GM18907 (cell line): ENCODE results near the gene POU6F2.

ENCODE experiments used
- ATAC-seq: cut with Tn5 transposase; IDR thresholded peaks from one replicate; pipeline ENCODE4 v1.9.1; 2021; ENCODE audit warnings: mild to moderate bottlenecking, moderate library complexity; ENCODE audit not compliant: unreplicated experiment

POU6F2 gene

GRCh38 chr7:39238234-39238869, 260.6 kb downstream of the POU6F2 start:
- no peak for ATAC-seq

DNA sequence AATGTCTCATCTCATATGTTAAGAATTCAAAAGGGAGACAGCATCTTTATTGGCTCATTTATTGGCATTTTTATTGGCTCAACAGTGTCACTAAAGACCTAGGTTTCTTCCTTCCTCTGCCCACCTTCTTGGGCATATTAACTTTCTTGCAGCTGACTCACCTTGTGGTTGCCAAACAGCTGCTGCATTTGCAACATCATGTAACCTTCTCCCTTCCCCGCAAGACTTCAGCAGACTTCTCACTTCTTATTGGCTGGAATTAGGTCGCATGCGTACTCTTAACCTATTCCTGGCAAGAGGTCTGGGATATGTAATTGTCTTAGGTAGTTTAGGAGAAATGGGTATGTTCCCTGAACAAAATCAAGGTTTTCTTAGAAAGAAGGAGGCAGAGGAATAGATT, 263.2 kb downstream of the POU6F2 start:
- no peak for ATAC-seq

- no peak for ATAC-seq
Observed at GRCh38 chr7:39247576-39247975, 269.9 kb downstream of the POU6F2 start.

GRCh38 chr7:39248041-39248691, 270.5 kb downstream of the POU6F2 start:
- ATAC-seq = no peak

DNA sequence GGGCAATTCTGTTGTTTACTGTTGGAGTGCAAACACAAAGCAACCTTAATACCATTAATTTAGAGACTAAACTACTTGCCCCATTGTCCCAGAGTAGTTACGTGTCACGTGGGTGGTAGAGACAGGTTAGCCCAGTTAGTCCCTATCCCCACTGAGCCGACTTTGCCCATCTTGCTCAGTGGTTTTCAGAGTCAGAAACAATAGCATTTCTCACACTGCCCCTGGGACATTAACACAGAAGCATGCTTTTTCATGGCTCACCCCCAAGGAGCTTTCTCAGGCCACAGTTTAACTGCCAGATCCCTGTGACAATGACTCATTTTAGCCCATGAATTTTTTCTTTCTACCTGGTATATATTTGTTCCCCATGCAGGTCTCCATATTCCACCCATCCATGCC, 271.0 kb downstream of the POU6F2 start:
- no peak for ATAC-seq

DNA sequence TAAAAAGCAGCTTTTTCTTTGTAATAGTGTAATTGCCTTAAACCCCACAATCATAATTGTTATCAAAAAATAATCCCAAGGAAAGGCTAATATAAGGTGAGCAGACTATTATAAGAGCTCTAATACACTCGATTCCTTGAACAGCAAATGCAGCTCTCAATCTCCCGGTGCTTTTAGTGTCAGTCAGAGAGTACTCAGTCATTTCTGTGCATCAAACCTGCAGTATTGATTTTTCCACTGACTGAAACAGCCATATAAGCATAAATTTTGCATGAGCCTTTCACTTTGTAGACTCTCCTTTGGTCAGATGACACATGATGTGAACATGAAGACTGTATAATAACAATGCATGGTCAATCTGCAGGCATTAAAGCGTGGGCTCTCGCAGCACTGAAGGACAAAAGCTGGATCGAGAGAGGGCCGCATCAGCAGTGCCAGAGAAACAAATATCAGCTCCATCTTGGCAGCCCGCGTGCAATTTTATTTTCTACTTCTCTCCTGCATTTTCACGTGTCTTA, 272.0 kb downstream of the POU6F2 start:
- ATAC-seq = no peak

DNA sequence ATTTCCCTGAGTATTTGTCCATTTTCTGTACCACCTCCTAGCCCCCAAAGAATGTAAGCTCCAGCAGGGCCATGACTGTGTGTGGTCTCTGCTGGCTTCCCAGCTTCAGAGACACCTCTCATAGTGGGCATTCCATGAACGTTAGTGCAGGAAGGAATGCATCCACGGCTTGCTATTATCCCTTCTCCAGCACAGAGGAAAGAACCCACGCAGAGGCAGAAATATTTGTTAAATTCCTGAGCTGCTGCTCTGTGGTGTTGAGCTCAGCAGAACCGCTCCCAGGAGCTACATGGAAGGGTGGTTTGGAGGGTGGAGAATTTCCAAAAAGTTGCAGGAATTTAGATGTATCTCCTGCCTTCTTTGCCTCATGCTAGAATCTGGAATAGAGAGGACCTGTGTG, 275.2 kb downstream of the POU6F2 start:
- ATAC-seq = no peak

GRCh38 chr7:39259391-39260003, 281.8 kb downstream of the POU6F2 start:
- no peak for ATAC-seq

DNA sequence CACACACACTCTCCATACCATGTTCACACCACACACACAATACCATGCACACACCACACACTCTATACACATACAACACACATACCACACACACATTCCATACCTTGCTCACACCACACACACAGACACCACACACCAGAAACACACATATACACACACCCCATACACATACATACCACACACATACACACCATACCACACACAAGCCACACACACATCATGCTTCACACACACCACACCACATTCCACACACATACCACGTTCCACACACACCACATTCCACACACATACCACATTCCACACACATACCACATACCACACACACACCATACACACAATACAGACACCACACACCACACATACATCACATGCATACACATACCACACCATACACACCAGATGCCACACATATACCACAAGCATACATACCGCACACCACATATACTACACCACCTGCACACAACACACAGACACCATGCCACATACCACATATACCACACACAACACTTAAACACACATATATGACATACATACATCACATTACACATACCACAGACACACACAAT, 282.7 kb downstream of the POU6F2 start:
- ATAC-seq = no peak

- no peak for ATAC-seq
Observed at GRCh38 chr7:39261771-39262170, 284.1 kb downstream of the POU6F2 start.

DNA sequence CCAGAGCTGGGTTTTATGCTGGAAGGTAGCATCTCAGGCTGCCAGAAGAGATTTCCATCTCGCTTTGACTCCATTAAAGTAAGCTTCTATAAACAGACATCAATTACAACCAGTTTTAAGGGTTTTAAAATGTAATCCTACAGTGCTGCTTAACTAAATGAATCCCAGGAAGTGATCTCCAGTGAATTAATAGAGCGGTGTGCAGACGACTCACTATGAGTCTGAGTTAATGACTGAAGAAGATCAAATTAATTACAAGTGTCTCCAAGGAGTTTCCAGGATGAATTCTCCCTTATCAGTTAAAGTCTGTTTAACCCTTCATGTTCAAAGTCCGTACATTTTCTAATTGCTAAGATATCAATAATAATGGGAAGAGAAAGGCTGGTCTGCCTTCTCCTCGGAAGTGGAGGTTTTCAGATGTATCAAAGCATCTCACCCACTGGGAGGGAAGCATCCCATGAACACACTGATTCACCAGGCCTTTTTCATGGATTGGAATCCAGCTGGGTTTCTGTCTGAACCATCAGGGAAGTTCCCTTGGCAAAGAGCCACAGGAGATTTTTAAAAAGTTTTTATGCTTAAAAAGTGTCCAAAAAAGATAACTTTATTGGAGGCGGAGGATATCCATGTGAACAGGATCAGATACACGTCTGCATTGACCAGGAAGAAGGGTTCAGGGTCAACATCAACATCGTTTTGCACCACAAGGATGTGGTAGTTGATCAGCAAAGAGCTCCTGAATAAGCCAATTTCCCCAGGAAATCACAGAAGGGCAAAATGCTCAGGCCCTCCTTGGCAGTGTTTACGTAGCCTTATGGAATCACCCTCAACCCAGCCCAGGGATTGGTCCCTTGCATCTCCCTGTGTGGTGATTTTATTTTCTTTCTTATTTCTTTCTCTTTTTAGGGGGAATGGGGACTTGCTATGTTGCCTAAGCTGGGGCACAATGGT, 288.2 kb downstream of the POU6F2 start:
- ATAC-seq = no peak

- no peak for ATAC-seq
Observed at GRCh38 chr7:39269034-39269433, 291.3 kb downstream of the POU6F2 start.

GRCh38 chr7:39270018-39270417, 292.3 kb downstream of the POU6F2 start:
- ATAC-seq = no peak

DNA sequence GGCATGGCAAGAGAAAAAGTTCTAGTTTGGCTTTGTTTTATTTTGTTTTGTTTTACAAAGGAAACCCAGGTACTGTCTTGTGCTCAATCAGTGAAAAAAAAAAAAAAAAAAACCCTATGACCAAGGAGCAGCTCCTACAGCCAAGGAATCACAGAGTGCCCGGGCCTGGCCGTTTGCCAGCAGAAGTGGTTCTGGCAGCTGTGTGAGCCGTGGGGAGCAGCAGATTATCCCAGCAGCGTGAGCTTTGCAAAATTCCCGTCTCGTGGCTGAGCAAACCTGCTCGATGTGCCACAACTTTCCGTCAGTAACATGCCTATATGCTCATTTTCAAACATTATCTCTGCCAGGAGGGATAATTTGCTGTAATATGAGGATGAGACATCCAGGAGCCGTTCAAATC, 293.7 kb downstream of the POU6F2 start:
- no peak for ATAC-seq

- no peak for ATAC-seq
Observed at GRCh38 chr7:39272111-39272510, 294.4 kb downstream of the POU6F2 start.

DNA sequence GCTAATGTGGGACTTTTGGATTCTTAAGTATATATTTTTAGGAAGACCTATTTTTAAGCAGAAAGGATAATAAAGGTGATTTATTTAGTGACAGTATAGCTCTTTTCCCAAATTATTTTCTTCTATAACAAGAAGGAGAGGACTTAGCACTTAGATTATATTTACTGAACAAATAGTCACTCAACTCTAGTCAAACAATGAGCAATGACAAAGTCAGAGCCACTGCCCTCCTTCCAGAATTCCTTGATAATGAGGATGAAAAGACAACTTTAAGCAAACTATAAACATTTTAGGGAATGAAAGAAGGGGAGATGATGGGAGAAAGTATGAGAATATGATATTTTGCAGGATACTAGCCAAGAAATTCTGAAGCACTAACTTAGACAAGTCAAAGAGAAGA, 295.0 kb downstream of the POU6F2 start:
- ATAC-seq = no peak

- no peak for ATAC-seq
Observed at GRCh38 chr7:39280337-39280736, 302.6 kb downstream of the POU6F2 start.

DNA sequence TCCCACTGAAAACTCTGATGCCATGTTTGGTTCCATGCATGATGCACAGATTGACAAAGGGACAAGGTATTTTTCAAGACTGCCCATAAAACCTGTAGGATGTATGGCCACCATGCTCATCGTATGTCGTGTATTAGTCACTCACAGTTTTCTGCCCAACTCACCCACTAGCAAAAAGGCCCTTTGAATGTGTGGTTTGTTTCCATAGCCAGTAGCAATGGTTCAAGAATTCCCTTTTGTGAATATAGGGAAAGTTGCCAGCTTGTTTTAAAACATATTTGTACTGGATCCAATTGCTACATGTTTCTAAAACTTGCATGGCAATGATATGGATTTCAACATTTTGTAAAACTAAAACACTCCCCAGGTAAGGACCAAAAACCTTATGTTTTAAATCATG, 307.5 kb downstream of the POU6F2 start:
- ATAC-seq = no peak

- no peak for ATAC-seq
Observed at GRCh38 chr7:39288303-39288702, 310.6 kb downstream of the POU6F2 start.

GRCh38 chr7:39291628-39292410, 314.1 kb downstream of the POU6F2 start:
- ATAC-seq = no peak
